ENCODE data around the gene NUDT13. TPM values are rescaled to one million over a fixed set of nuclear protein-coding genes. Genes with fewer than 3 reads are reported as not detected.

The NUDT13 gene
- total and polyA plus RNA-seq, 7 donors: 1.8 to 5.4 (median 2.2) TPM

GRCh38 chr10:73073627-73074026 is 36.6 kb upstream of the NUDT13 start:
- intact Hi-C loops (cut with DNase I): no loop called here
- Histone ChIP-seq H3K27ac (no peak overlapping the region), H3K36me3 (peaks cover 0 to 38% (median 3%) of the 10 kb centered on the region in 4 donors), H3K4me3 (no peak overlapping the region), H3K4me1 (peaks cover 0 to 19% (median 15%) of the 10 kb centered on the region in 4 donors), H3K9me3 (no peaks in the 10 kb centered on the region), H3K27me3 (no peaks in the 10 kb centered on the region)
- TF ChIP-seq POLR2AphosphoS5 (IDR thresholded peaks at IDR 0.05) (no peak), CTCF (IDR thresholded peaks at IDR 0.05) (no peak), POLR2A (IDR thresholded peaks at IDR 0.05) (no peak), EP300 (IDR thresholded peaks at IDR 0.05) (no peak)
- no peak for DNase-seq

- peaks cover 0 to 35% (median 3%) of the 10 kb centered on the region in 4 donors for H3K36me3 ChIP-seq
- no peak for DNase-seq
- intact Hi-C loops (cut with DNase I): no loop called here
- H3K9me3 ChIP-seq: no peaks in the 10 kb centered on the region
- TF ChIP-seq POLR2A (IDR thresholded peaks at IDR 0.05) (no peak), CTCF (IDR thresholded peaks at IDR 0.05) (no peak), POLR2AphosphoS5 (IDR thresholded peaks at IDR 0.05) (no peak), EP300 (IDR thresholded peaks at IDR 0.05) (no peak)
- H3K27ac ChIP-seq: peak overlapping the region; percentile 71 to 82 (median 76)
- H3K27me3 ChIP-seq: no peaks in the 10 kb centered on the region
- WGBS, 2 donors: 74 to 95% methylated on average over 3 of the region's 3 CpGs
- H3K4me1 ChIP-seq: peaks cover 0 to 19% (median 15%) of the 10 kb centered on the region in 4 donors
- no peak overlapping the region for H3K4me3 ChIP-seq
Observed at GRCh38 chr10:73075829-73076228, 34.4 kb upstream of the NUDT13 start.

GRCh38 chr10:73076360-73077183 is 33.7 kb upstream of the NUDT13 start:
- DNase-seq: peak; percentile 90
- H3K36me3 ChIP-seq: peaks cover 0 to 28% (median 1%) of the 10 kb centered on the region in 4 donors
- no peaks in the 10 kb centered on the region for H3K9me3 ChIP-seq
- TF ChIP-seq POLR2AphosphoS5 (IDR thresholded peaks at IDR 0.05): peak in 3 of 4 donors; percentile 10 to 75 (median 20)
- no peak for TF ChIP-seq POLR2A (IDR thresholded peaks at IDR 0.05)
- H3K27ac ChIP-seq: peak overlapping the region; percentile 71 to 82 (median 76)
- 53 to 68% methylated on average over 6 of the region's 6 CpGs for WGBS, 2 donors
- no peaks in the 10 kb centered on the region for H3K27me3 ChIP-seq
- intact Hi-C loops (cut with DNase I): no loop called here
- peak overlapping the region in 3 of 4 donors; percentile 1 to 30 (median 22) for H3K4me3 ChIP-seq
- peaks cover 0 to 19% (median 15%) of the 10 kb centered on the region in 4 donors for H3K4me1 ChIP-seq

- Histone ChIP-seq H3K9me3 (no peaks in the 10 kb centered on the region), H3K4me1 (peaks cover 0 to 37% (median 25%) of the 10 kb centered on the region in 4 donors), H3K27ac (no peak overlapping the region), H3K4me3 (no peak overlapping the region), H3K27me3 (no peaks in the 10 kb centered on the region), H3K36me3 (no peaks in the 10 kb centered on the region)
- intact Hi-C loops (cut with DNase I): no loop called here
- 53 to 81% methylated on average over 3 of the region's 3 CpGs for WGBS, 2 donors
- DNase-seq: no peak
- TF ChIP-seq CTCF (IDR thresholded peaks at IDR 0.05): no peak
- no peak for TF ChIP-seq POLR2A (IDR thresholded peaks at IDR 0.05)
- no peak for TF ChIP-seq EP300 (IDR thresholded peaks at IDR 0.05)
- TF ChIP-seq POLR2AphosphoS5 (IDR thresholded peaks at IDR 0.05): no peak
Observed at GRCh38 chr10:73079779-73080541, 30.3 kb upstream of the NUDT13 start.

GRCh38 chr10:73083221-73083620 is 27.0 kb upstream of the NUDT13 start:
- Histone ChIP-seq H3K27ac (peak overlapping the region in 2 of 4 donors; percentile 29 to 52), H3K4me3 (no peak overlapping the region), H3K36me3 (no peaks in the 10 kb centered on the region), H3K27me3 (no peaks in the 10 kb centered on the region), H3K9me3 (no peaks in the 10 kb centered on the region), H3K4me1 (peaks cover 0 to 18% (median 10%) of the 10 kb centered on the region in 4 donors)
- intact Hi-C loops (cut with DNase I): no loop called here
- WGBS, 2 donors: 48 to 65% methylated on average over 2 of the region's 2 CpGs
- no peak for TF ChIP-seq POLR2AphosphoS5 (IDR thresholded peaks at IDR 0.05)
- no peak for TF ChIP-seq POLR2A (IDR thresholded peaks at IDR 0.05)
- no peak for TF ChIP-seq EP300 (IDR thresholded peaks at IDR 0.05)
- no peak for TF ChIP-seq CTCF (IDR thresholded peaks at IDR 0.05)
- no peak for DNase-seq

Measured in sigmoid colon (tissue), 7 donors.